ENCODE measurements around the gene MAK.
"Not testable (repeated sequence)": the region's sequence is repeated elsewhere in the genome, so short reads cannot be mapped to it uniquely, and the experiment has no call there.

The MAK gene

GRCh38 chr6:10837995-10838793 lies at the start of gene MAK:
MAK (minus strand) TSS chr6:10838539; CDS start chr6:10830648, 7,891 bp downstream.
- peak; percentile 15 for DNase-seq

GRCh38 chr6:10886691-10887502 lies 48.6 kb upstream of the MAK start, which contains the start of gene SYCP2L:
SYCP2L (plus strand) TSS chr6:10887052; CDS start chr6:10887127, 75 bp downstream.
- peak; percentile 25 for DNase-seq

GRCh38 chr6:10886365-10886690 lies 48.0 kb upstream of the MAK start:
- DNase-seq = not testable (repeated sequence)

- DNase-seq = no peak
Measured at GRCh38 chr6:10884245-10884972, 46.1 kb upstream of the MAK start.

- DNase-seq = no peak
Measured at GRCh38 chr6:10883312-10884244, 45.2 kb upstream of the MAK start.

- DNase-seq = no peak
Measured at GRCh38 chr6:10882657-10883171, 44.4 kb upstream of the MAK start.

- DNase-seq = not testable (repeated sequence)
Measured at GRCh38 chr6:10882253-10882630, 43.9 kb upstream of the MAK start.

- DNase-seq = no peak
Measured at GRCh38 chr6:10880366-10880765, 42.0 kb upstream of the MAK start.

GRCh38 chr6:10877871-10878270 lies 39.5 kb upstream of the MAK start:
- no peak for DNase-seq

- no peak for DNase-seq
Measured at GRCh38 chr6:10877012-10877411, 38.7 kb upstream of the MAK start.

GRCh38 chr6:10875026-10875425 lies 36.7 kb upstream of the MAK start:
- DNase-seq = no peak

- DNase-seq = no peak
Measured at GRCh38 chr6:10874207-10874606, 35.9 kb upstream of the MAK start.

- no peak for DNase-seq
Measured at GRCh38 chr6:10873374-10873773, 35.0 kb upstream of the MAK start.

GRCh38 chr6:10867952-10868351 lies 29.6 kb upstream of the MAK start:
- no peak for DNase-seq

- not testable (repeated sequence) for DNase-seq
Measured at GRCh38 chr6:10866709-10867108, 28.4 kb upstream of the MAK start.

- DNase-seq = not testable (repeated sequence)
Measured at GRCh38 chr6:10863031-10863430, 24.7 kb upstream of the MAK start.

GRCh38 chr6:10862361-10862760 lies 24.0 kb upstream of the MAK start:
- no peak for DNase-seq

- DNase-seq = no peak
Measured at GRCh38 chr6:10861086-10861485, 22.7 kb upstream of the MAK start.

- no peak for DNase-seq
Measured at GRCh38 chr6:10857259-10857658, 18.9 kb upstream of the MAK start.

- no peak for DNase-seq
Measured at GRCh38 chr6:10854922-10855632, 16.7 kb upstream of the MAK start.

GRCh38 chr6:10853849-10854300 lies 15.5 kb upstream of the MAK start:
- peak; percentile 21 for DNase-seq

Measured in SIG-M5 (cell line).